MM.1S (cell line): ENCODE data around the gene RNASEH2A.

Source experiments
- EZH2 ChIP-seq: fragments of 300-600 bp; sonication (generic); optimal IDR thresholded peaks from 2 replicates; pipeline ENCODE3; 2017; ENCODE audit warnings: low read depth, mild to moderate bottlenecking, antibody characterized with exemption, low read length, mixed read lengths
- EZH2phosphoT487 ChIP-seq: fragments of 300-600 bp; sonication (generic); IDR thresholded peaks from 2 replicates; pipeline ENCODE4 v1.6.1; 2018; ENCODE audit warnings: antibody characterized with exemption, low read length
- TF ChIP-seq, protein P1 (sequence below): fragments of 300-600 bp; sonication (generic); IDR thresholded peaks from 2 replicates; pipeline ENCODE4 v1.5.1; 2016; ENCODE audit warnings: antibody characterized with exemption, low read length, mixed read lengths

DNA sequence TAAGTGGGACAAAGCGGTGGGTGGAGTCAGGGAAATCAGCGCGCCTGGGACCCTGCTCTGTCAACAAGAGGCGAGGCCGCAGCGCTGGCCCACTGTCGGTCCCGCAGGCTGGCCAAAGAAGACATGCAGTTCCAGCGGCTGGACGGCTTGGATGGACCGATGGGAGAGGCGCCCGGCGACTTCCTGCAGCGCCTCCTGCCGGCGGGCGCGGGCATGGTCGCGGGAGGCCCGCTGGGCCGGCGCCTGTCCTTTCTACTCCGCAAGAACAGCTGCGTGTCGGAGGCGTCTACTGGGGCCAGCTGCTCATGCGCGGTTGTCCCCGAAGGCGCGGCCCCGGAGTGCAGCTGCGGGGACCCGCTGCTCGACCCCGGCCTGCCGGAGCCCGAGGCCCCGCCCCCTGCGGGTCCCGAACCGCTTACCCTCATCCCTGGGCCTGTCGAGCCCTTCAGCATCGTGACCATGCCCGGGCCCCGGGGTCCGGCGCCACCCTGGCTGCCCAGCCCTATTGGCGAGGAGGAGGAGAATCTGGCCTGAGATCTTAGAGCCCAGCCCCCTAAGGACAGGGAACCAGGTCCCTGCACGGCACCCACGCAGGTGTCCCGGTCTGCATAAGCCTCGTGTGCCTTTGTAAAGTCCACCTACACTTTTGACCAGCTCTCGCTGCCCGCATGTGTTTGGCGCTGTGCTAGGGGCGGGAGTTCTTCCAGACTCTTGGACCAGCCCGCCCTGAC lies 48.7 kb upstream of the RNASEH2A start:
- TF ChIP-seq, protein P1, sequence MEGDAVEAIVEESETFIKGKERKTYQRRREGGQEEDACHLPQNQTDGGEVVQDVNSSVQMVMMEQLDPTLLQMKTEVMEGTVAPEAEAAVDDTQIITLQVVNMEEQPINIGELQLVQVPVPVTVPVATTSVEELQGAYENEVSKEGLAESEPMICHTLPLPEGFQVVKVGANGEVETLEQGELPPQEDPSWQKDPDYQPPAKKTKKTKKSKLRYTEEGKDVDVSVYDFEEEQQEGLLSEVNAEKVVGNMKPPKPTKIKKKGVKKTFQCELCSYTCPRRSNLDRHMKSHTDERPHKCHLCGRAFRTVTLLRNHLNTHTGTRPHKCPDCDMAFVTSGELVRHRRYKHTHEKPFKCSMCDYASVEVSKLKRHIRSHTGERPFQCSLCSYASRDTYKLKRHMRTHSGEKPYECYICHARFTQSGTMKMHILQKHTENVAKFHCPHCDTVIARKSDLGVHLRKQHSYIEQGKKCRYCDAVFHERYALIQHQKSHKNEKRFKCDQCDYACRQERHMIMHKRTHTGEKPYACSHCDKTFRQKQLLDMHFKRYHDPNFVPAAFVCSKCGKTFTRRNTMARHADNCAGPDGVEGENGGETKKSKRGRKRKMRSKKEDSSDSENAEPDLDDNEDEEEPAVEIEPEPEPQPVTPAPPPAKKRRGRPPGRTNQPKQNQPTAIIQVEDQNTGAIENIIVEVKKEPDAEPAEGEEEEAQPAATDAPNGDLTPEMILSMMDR, result peak; percentile 71
- TF ChIP-seq EZH2 (no peak), EZH2phosphoT487 (no peak)
